GM21528 (cell line): Measurements from ENCODE around the gene LRRD1.
"Not testable (repeated sequence)": the region's sequence is repeated elsewhere in the genome, so short reads cannot be mapped to it uniquely, and the experiment has no call there.

ENCODE experiments used
- ATAC-seq: cut with Tn5 transposase; IDR thresholded peaks from one replicate; pipeline ENCODE4 v1.9.1; 2021; ENCODE audit warnings: mild to moderate bottlenecking, moderate library complexity; ENCODE audit not compliant: unreplicated experiment, low FRiP score

Gene LRRD1

DNA sequence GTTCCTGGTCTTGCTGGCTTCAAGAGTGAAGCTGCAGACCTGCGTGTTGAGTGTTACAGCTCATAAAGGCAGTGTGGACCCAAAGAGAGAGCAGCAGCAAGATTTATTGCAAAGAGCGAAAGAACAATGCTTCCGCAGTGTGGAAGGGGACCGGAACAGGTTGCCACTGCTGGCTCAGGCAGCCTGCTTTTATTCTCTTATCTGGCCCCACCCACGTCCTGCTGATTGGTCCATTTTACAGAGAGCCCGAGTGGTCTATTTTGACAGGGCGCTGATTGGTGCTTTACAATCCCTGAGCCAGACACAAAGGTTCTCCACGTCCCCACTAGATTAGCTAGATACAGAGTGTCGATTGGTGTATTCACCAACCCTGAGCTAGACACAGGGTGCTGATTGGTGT lies 36.2 kb downstream of the LRRD1 start:
- ATAC-seq: not testable (repeated sequence)

- ATAC-seq: no peak
Measured at GRCh38 chr7:92141161-92141560, 37.8 kb downstream of the LRRD1 start.

- ATAC-seq: no peak
Measured at GRCh38 chr7:92137557-92137956, 41.4 kb downstream of the LRRD1 start.

DNA sequence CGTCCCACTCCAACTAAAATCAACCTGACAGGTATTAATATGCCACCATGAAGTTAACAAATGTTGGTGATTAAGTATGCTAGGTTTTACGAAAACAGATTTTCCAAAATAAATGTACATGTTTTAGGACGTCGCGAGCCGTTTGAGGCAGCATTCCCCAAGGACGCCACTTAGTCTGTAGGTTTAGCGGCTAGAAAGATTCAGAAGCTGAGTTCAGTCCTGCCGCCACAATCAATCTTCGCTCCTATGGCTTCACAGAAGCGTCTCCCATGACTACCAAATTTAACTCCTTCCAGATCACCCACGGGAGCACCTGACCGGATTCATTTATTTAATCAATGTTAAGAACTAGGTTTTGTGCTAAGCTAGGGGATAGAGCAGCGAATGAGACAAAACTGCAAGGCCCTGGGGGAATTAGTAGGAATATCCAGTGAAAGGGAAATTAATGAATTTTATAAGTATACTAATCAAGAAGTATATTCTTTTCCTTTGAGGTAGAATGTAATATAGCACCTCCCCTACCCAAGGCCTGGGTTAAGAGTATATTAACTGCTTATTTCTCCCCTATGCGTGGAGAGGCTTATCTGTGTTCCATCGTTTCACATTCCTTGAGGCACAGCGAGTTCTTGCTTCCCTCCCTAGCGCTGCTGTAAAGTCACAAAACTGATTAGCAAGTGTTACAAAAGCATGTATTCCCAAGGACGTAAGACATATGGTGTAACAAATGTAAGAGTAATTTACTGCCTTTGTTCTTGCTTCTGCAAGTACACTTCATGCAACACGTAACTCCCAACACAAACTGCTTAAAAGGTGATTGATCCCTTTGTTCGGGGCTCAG lies 43.7 kb downstream of the LRRD1 start:
- ATAC-seq: no peak

DNA sequence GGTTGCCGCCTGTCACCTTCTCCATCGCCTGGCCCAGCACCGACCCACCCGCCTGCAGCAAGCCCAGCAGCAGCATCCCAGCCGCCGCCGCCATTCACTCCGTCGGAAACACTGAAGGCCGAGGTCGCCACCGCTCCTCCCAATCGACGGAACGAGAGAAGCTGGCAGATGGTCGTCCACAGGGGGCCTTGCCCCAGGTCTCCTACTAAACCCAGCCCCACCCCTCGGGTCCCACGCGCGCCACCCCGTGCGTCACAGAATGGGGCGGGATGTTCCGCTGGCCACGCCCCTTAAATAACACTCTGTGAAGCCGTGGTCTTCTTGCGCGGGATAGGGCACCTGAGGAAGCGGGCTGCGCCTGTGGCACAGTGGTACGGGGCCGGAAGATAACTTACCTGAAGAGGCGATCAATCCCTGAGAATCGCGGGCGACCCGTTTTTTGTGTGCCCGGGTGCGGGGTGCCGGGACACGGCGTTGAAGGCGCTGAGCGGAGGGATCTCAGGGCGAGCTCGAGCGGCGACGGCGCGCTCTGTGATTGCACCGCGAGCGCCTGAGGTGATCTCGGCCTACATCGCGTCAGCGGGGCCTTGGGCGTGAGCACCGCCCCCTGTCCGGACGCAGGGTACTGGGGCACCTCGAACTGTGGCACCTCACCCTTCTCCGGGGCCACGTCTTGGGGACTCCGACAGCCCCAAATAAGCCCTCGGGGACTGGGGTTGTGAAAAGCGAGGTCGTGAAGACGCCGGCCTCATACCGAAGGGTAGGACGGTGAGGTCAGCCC lies 44.5 kb downstream of the LRRD1 start, which contains the start of gene CYP51A1:
TSS of gene CYP51A1 (minus strand) at position 207 of the 781 bp plus-strand sequence. CDS start at position 94, 113 bp downstream.
- peak; percentile 89 for ATAC-seq

- peak; percentile 42 for ATAC-seq
Measured at GRCh38 chr7:92133737-92134270, 45.1 kb downstream of the LRRD1 start.

GRCh38 chr7:92133133-92133736 lies 45.7 kb downstream of the LRRD1 start:
- peak; percentile 21 for ATAC-seq

GRCh38 chr7:92131764-92132330 lies 47.1 kb downstream of the LRRD1 start:
- no peak for ATAC-seq

DNA sequence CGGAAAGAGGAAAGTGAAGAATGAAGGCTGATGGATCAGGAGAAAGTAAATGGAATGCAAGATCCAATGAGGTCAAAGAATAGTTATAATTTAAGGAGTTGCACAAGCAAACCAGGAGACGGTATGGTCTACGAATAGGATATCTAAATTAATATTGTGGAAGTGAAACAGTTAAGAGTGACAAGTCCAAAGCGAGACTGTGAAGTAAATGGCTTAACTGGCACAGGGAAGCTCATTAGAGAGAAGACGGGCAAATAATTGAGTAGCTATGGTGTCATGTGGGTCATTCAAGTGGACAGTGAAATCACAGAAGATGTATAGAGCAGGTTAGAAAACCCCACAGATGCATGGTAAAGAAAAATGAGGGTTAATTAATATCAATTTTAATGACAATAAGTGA lies 47.8 kb downstream of the LRRD1 start:
- ATAC-seq: no peak

DNA sequence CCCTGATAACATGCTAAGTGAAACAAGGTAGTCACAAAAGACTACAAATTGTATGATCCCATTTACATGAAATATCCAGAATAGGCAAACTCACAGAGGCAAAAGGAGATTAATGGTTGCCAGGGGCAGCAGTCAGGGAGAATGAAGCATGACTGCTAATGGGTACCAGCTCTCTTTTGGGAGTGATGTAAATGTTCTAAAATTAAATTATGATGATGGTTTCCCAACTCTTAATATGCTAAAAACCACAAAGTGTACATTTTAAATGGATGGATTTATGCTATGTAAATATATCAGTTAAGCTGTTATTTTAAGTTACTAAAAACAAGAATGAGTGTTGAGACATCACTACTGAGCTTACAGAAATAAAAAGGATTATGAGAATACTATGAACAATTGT lies 57.3 kb downstream of the LRRD1 start:
- no peak for ATAC-seq

DNA sequence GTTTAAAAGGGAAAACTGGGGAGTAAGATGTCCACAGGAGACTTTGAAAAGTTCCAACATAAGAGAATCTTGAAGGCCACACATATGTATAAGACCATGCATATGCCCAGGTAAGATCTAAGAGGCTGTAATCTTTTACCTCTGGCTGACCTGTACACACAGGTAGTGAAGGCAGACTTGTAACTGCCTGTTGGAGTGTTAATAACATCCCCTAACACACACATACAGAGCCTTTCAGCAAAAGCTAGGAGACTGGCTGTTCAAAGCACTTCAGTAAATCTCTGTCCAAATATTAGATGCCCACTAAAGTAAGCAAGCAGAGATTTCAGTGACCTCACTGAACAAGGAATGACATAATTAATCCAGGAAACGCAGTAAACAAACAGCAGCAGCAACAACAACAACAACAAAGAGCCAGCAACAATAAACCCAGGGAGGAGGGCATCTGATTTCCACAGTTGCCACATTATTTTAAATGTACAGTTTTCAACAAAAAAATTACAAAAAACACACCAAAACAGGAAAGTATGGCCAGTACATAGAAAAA lies 59.7 kb downstream of the LRRD1 start:
- ATAC-seq: no peak

DNA sequence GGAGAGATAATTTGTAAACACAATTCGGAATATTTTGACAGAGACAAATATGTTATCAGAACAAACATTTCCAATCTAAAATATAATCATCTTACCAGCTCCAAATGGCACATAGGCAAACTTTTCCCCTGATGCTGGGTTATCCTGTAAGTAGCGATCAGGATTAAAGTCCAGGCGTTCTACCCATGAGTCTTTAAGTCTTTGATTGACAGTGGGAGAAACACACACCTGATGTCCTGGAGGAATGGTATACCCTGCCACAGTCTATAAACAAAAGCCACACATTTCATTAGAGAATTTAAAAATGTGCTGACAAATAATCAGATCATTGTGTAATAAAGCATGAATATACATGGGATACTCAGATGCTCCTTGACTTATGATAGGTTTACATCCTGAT lies 62.0 kb downstream of the LRRD1 start:
- ATAC-seq: no peak

GRCh38 chr7:92115821-92116220 lies 63.1 kb downstream of the LRRD1 start:
- no peak for ATAC-seq

- ATAC-seq: no peak
Measured at GRCh38 chr7:92110857-92111256, 68.1 kb downstream of the LRRD1 start.

DNA sequence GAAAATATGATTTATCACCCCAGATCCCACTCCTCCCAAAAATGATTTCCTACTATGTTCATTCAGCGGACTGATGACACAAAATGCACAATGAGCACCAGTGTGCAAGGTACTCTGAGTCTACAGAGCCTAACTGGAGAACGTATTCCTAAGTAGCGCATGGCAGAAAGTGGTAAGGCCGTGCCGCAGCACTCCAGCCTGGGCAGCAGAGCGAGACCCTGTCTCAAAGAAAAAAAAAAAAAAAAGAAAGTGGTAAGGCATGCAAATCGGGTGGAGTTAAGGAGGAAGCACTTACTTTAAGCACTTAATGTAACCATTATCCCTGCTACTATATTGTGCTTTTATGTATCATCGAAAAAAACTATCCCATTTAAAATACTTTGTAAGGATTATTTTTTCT lies 70.1 kb downstream of the LRRD1 start:
- no peak for ATAC-seq

DNA sequence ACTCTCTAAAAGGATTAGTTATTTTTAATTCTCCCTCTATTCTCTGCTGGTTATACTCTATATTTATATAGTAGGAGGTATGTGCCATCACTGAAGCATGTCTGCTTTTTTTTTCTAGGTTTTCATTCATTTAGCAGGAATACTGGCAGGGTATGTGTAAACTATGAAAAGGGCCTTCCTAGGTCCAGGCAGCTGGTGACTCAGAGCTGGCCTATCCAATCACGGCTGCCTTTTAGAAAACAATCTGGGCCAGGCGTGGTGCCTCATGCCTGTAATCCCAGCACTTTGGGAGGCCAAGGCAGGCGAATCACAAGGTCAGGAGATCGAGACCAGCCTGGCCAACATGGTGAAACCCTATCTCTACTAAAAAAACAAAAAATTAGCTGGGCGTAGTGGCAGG lies 76.1 kb downstream of the LRRD1 start:
- not testable (repeated sequence) for ATAC-seq

DNA sequence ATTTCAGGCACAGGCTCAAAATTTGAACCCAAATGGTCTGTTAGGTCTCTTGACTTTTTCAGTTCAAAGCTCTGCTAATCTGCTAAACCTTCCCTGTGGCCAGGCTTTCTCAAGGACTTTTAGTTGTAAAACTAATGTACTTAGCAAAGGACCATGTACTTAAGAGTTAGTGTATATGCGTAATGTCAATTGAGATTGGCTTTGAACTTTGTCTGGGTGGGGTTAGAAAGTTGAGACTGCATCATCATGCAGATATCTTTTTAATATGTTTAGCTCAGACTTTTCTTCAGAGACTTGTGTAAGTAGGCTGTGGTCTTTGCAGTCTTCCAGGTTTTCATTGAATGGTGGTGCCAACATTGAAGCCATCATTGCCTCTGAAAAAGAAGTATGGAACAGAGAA lies 78.4 kb downstream of the LRRD1 start:
- no peak for ATAC-seq

DNA sequence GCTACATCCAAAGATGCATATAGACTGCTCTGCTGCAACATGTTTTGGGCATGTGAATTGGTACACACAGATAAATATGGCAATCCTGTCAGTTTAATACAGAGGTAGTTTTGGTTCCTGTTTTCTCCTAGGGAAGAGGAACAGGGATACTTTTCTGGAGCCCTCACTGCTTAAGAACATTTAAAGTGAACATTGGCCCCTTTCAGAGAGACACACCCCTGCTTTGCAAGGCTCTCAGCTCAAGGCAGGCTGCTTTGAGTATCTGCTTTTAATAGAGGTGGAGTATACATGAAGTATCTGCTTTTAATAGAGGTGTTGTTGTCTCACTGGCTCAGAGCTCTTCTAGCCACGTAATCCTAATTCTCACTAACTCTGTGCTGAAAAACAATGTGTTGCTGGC lies 83.6 kb downstream of the LRRD1 start:
- ATAC-seq: no peak
